Neural progenitor cell (in vitro differentiated cells): ENCODE results near the gene SLIT1.

ENCODE experiments used
- EZH2phosphoT487 ChIP-seq: fragments of 200-600 bp; sonication (generic); IDR thresholded peaks from 2 replicates; pipeline ENCODE4 v1.6.1; 2017; ENCODE audit warnings: antibody characterized with exemption
- TF ChIP-seq, protein P1 (sequence below): fragments of 200-600 bp; sonication (generic); IDR thresholded peaks from 2 replicates; pipeline ENCODE4 v1.5.1; 2017; ENCODE audit warnings: antibody characterized with exemption, mild to moderate bottlenecking

GRCh38 chr10:97188261-97188711, 2.5 kb upstream of the SLIT1 start:
- TF ChIP-seq, protein P1, sequence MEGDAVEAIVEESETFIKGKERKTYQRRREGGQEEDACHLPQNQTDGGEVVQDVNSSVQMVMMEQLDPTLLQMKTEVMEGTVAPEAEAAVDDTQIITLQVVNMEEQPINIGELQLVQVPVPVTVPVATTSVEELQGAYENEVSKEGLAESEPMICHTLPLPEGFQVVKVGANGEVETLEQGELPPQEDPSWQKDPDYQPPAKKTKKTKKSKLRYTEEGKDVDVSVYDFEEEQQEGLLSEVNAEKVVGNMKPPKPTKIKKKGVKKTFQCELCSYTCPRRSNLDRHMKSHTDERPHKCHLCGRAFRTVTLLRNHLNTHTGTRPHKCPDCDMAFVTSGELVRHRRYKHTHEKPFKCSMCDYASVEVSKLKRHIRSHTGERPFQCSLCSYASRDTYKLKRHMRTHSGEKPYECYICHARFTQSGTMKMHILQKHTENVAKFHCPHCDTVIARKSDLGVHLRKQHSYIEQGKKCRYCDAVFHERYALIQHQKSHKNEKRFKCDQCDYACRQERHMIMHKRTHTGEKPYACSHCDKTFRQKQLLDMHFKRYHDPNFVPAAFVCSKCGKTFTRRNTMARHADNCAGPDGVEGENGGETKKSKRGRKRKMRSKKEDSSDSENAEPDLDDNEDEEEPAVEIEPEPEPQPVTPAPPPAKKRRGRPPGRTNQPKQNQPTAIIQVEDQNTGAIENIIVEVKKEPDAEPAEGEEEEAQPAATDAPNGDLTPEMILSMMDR = no peak
- no peak for TF ChIP-seq EZH2phosphoT487
